ENCODE measurements around the gene BMX. TPM values are rescaled to one million over a fixed set of nuclear protein-coding genes. Genes with fewer than 3 reads are reported as not detected.

The BMX gene
- polyA plus RNA-seq, 4 donors = 1.4 to 8.6 (median 5.5) TPM

DNA sequence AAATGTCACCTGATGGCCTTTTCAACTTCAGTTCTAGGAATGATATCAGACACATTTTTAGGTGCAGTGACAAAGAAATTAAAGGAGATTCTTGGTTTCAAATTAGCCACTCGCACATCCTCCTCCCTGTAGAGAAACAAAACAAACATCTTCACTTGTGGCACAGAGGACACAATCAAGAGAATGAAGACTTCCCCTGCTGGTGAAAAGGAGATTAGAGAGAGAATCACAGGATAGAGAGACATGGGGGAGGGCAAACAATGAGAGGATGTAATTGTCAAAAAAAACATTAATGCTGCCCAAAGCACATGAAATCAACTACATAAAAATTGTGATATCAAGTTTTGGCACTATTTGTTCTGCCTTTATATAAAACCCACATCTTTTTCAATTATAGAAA is 65.6 kb downstream of the BMX start:
- no peaks in the 10 kb centered on the region for H3K9me3 ChIP-seq (ENCODE audit: control insufficient read depth in 2 of 2, insufficient read depth in 1 of 2, low read depth in 1 of 2, low read length in 1 of 2)
- 63 to 89% (median 69%) methylated on average over 1 of the region's 1 CpG for WGBS, 3 donors

DNA sequence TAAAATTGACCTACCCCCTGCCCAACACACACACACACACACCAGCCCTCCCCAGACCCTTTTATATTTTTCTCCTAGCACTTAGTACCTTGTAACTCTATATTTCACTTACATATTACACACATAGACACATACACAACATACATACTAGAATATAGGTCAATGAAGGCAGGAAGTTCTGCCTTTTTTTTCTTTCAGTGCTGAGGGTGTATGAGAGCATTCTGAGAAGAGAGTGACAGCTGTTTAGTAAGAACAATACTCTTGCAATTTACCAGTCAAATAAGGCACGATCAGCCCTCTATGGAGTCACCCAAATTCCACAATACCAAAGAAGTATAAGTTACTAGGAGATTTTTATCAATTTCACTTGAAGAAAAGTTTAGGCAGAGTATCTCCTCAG is 66.7 kb downstream of the BMX start:
- H3K4me3 ChIP-seq (ENCODE audit: low read depth in 1 of 3, low read length in 3 of 3) = no peak overlapping the region
- H3K9me3 ChIP-seq (ENCODE audit: control insufficient read depth in 2 of 2, insufficient read depth in 1 of 2, low read depth in 1 of 2, low read length in 1 of 2) = no peaks in the 10 kb centered on the region
- H3K36me3 ChIP-seq (ENCODE audit: control insufficient read depth in 3 of 3, insufficient read depth in 2 of 3, low read depth in 1 of 3, low read length in 3 of 3) = peaks cover 0 to 8% (median 3%) of the 10 kb centered on the region in 3 donors
- DNase-seq = no peak
- peaks cover 0 to 6% (median 0%) of the 10 kb centered on the region in 3 donors for H3K4me1 ChIP-seq (ENCODE audit: control insufficient read depth in 3 of 3, insufficient read depth in 2 of 3, low read depth in 1 of 3, low read length in 2 of 3)
- H3K27ac ChIP-seq (ENCODE audit: low read depth in 1 of 3, low read length in 2 of 3) = no peak overlapping the region
- no peak for FAIRE-seq
- no peaks in the 10 kb centered on the region for H3K27me3 ChIP-seq (ENCODE audit: control insufficient read depth in 3 of 3, insufficient read depth in 3 of 3, low read length in 3 of 3)
- WGBS, 3 donors = 50 to 89% (median 53%) methylated on average over 1 of the region's 1 CpG

More for the DNA sequence above, 65.6 kb downstream of the BMX start:
- FAIRE-seq = no peak
- no peaks in the 10 kb centered on the region for H3K27me3 ChIP-seq (ENCODE audit: control insufficient read depth in 3 of 3, insufficient read depth in 3 of 3, low read length in 3 of 3)
- H3K36me3 ChIP-seq (ENCODE audit: control insufficient read depth in 3 of 3, insufficient read depth in 2 of 3, low read depth in 1 of 3, low read length in 3 of 3) = peaks cover 0 to 8% (median 3%) of the 10 kb centered on the region in 3 donors
- no peak overlapping the region for H3K4me3 ChIP-seq (ENCODE audit: low read depth in 1 of 3, low read length in 3 of 3)
- no peak for DNase-seq
- H3K27ac ChIP-seq (ENCODE audit: low read depth in 1 of 3, low read length in 2 of 3) = no peak overlapping the region
- H3K4me1 ChIP-seq (ENCODE audit: control insufficient read depth in 3 of 3, insufficient read depth in 2 of 3, low read depth in 1 of 3, low read length in 2 of 3) = peaks cover 0 to 6% (median 0%) of the 10 kb centered on the region in 3 donors

DNA sequence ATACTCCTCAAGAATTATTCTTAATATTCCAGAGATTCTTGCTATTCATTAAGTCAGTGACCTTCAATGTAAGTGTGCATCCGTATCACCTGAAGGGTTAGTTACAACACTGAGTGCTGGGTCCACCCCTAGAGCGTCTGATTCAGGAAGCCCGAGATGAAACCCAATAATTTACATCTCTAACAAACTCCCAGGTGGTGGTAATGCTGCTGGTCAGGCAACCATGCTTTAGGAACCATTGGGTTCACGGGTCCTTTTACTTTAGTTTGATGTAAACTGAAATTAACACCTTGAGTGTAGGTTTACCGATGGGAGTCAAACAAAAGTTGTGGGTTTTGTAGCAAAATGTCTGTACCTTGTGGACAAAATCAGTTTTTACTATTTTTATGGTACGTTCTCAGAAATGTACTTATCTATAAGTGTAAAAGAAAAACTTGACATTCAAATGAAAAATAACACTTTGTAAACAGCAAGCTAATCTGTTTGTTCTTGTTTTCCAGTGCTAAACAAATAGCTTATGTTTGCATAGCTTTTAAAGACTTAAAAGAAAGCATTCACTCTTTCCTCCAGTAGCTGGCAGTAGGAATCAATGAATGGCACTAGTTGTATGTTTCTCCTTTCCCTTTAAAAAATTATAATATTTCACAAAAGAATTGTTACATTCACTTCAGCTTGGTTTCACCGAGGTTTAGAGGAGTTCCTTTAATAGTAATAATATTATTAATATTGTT is 67.4 kb downstream of the BMX start:
- WGBS, 3 donors = 52 to 66% (median 52%) methylated on average over 7 of the region's 7 CpGs
- Histone ChIP-seq H3K27ac (ENCODE audit: low read depth in 1 of 3, low read length in 2 of 3) (no peak overlapping the region), H3K36me3 (ENCODE audit: control insufficient read depth in 3 of 3, insufficient read depth in 2 of 3, low read depth in 1 of 3, low read length in 3 of 3) (peaks cover 0 to 8% (median 3%) of the 10 kb centered on the region in 3 donors), H3K4me3 (ENCODE audit: low read depth in 1 of 3, low read length in 3 of 3) (no peak overlapping the region), H3K27me3 (ENCODE audit: control insufficient read depth in 3 of 3, insufficient read depth in 3 of 3, low read length in 3 of 3) (no peaks in the 10 kb centered on the region), H3K4me1 (ENCODE audit: control insufficient read depth in 3 of 3, insufficient read depth in 2 of 3, low read depth in 1 of 3, low read length in 2 of 3) (peaks cover 0 to 6% (median 0%) of the 10 kb centered on the region in 3 donors), H3K9me3 (ENCODE audit: control insufficient read depth in 2 of 2, insufficient read depth in 1 of 2, low read depth in 1 of 2, low read length in 1 of 2) (no peaks in the 10 kb centered on the region)
- peak; percentile 68 for FAIRE-seq
- DNase-seq = no peak

DNA sequence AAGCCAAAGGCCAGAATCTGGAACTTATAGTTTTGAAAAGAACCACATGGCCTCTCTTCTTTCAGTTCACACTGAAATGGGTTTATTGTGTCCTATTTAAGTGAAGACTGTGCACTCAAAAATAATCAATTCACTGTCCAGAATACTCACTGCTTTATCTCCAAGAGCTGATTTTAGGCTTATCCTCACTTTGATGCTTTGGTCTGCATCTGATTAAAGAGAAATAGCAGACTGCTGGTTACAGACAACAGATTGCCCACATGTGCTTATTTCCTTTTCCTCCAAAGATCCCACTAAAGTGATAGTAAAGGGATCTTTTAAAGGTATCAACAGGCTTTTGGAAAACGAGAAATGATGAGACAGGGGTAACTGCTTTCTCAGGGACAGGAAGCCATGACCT is 69.5 kb downstream of the BMX start:
- WGBS, 3 donors = 31 to 46% (median 38%) methylated on average over 1 of the region's 1 CpG
- DNase-seq = no peak

DNA sequence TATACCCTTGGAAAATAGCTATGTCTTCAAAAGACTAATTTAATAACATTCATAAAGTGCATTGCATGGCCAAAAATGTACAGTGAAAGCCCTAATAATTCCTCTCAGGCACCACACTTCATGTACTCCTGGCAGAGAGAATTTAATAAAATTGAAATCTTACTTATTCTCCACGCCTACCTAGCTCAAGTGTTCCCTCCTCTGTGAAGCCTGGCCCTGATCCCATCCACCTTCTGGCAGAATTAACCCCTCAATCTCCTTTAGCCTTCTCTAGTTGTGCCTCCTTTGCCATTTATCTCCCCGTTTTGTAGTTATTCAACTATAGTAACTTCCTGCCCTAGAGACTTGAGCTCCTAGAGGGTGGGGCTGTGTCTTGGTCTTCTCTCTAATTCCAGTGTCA is 73.4 kb downstream of the BMX start:
- FAIRE-seq = no peak
- 42 to 66% (median 50%) methylated on average over 2 of the region's 2 CpGs for WGBS, 3 donors
- H3K9me3 ChIP-seq (ENCODE audit: control insufficient read depth in 2 of 2, insufficient read depth in 1 of 2, low read depth in 1 of 2, low read length in 1 of 2) = no peaks in the 10 kb centered on the region

More for the DNA sequence above, 69.5 kb downstream of the BMX start:
- no peak overlapping the region for H3K27ac ChIP-seq (ENCODE audit: low read depth in 1 of 3, low read length in 2 of 3)
- peaks cover 0 to 6% (median 0%) of the 10 kb centered on the region in 3 donors for H3K4me1 ChIP-seq (ENCODE audit: control insufficient read depth in 3 of 3, insufficient read depth in 2 of 3, low read depth in 1 of 3, low read length in 2 of 3)
- H3K27me3 ChIP-seq (ENCODE audit: control insufficient read depth in 3 of 3, insufficient read depth in 3 of 3, low read length in 3 of 3) = no peaks in the 10 kb centered on the region
- peaks cover 0 to 11% (median 0%) of the 10 kb centered on the region in 3 donors for H3K36me3 ChIP-seq (ENCODE audit: control insufficient read depth in 3 of 3, insufficient read depth in 2 of 3, low read depth in 1 of 3, low read length in 3 of 3)
- no peaks in the 10 kb centered on the region for H3K9me3 ChIP-seq (ENCODE audit: control insufficient read depth in 2 of 2, insufficient read depth in 1 of 2, low read depth in 1 of 2, low read length in 1 of 2)
- H3K4me3 ChIP-seq (ENCODE audit: low read depth in 1 of 3, low read length in 3 of 3) = no peak overlapping the region
- no peak for FAIRE-seq

DNA sequence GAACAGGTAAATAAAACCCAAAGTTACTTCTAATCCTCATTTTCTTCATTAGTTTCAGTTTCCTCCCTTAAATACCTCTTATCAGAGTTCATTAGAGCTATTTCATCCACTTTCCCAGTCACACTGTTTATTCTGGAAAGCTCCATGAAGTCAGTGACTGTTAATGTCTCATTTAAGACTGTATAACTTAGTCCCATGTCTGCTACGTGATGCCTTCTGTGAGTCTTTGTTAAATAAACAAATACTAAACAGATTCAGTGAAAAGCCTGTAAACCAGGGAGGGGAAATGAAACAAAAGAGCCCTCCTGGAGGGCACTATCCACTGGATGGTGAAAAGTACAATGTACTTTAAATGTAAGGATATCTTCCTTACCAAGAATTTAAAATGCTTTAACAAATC is 75.4 kb downstream of the BMX start:
- DNase-seq (no peak), FAIRE-seq (no peak)
- Histone ChIP-seq H3K4me1 (ENCODE audit: control insufficient read depth in 3 of 3, insufficient read depth in 2 of 3, low read depth in 1 of 3, low read length in 2 of 3) (peaks cover 0 to 15% (median 0%) of the 10 kb centered on the region in 3 donors), H3K27me3 (ENCODE audit: control insufficient read depth in 3 of 3, insufficient read depth in 3 of 3, low read length in 3 of 3) (no peaks in the 10 kb centered on the region), H3K4me3 (ENCODE audit: low read depth in 1 of 3, low read length in 3 of 3) (no peak overlapping the region), H3K27ac (ENCODE audit: low read depth in 1 of 3, low read length in 2 of 3) (no peak overlapping the region), H3K9me3 (ENCODE audit: control insufficient read depth in 2 of 2, insufficient read depth in 1 of 2, low read depth in 1 of 2, low read length in 1 of 2) (no peaks in the 10 kb centered on the region), H3K36me3 (ENCODE audit: control insufficient read depth in 3 of 3, insufficient read depth in 2 of 3, low read depth in 1 of 3, low read length in 3 of 3) (peaks cover 0 to 8% (median 3%) of the 10 kb centered on the region in 3 donors)
- 13 to 16% (median 15%) methylated on average over 1 of the region's 1 CpG for WGBS, 3 donors

More for the DNA sequence above, 73.4 kb downstream of the BMX start:
- H3K27ac ChIP-seq (ENCODE audit: low read depth in 1 of 3, low read length in 2 of 3) = no peak overlapping the region
- H3K27me3 ChIP-seq (ENCODE audit: control insufficient read depth in 3 of 3, insufficient read depth in 3 of 3, low read length in 3 of 3) = no peaks in the 10 kb centered on the region
- DNase-seq = no peak
- H3K4me1 ChIP-seq (ENCODE audit: control insufficient read depth in 3 of 3, insufficient read depth in 2 of 3, low read depth in 1 of 3, low read length in 2 of 3) = no peaks in the 10 kb centered on the region
- H3K36me3 ChIP-seq (ENCODE audit: control insufficient read depth in 3 of 3, insufficient read depth in 2 of 3, low read depth in 1 of 3, low read length in 3 of 3) = peaks cover 0 to 3% (median 3%) of the 10 kb centered on the region in 3 donors
- no peak overlapping the region for H3K4me3 ChIP-seq (ENCODE audit: low read depth in 1 of 3, low read length in 3 of 3)

DNA sequence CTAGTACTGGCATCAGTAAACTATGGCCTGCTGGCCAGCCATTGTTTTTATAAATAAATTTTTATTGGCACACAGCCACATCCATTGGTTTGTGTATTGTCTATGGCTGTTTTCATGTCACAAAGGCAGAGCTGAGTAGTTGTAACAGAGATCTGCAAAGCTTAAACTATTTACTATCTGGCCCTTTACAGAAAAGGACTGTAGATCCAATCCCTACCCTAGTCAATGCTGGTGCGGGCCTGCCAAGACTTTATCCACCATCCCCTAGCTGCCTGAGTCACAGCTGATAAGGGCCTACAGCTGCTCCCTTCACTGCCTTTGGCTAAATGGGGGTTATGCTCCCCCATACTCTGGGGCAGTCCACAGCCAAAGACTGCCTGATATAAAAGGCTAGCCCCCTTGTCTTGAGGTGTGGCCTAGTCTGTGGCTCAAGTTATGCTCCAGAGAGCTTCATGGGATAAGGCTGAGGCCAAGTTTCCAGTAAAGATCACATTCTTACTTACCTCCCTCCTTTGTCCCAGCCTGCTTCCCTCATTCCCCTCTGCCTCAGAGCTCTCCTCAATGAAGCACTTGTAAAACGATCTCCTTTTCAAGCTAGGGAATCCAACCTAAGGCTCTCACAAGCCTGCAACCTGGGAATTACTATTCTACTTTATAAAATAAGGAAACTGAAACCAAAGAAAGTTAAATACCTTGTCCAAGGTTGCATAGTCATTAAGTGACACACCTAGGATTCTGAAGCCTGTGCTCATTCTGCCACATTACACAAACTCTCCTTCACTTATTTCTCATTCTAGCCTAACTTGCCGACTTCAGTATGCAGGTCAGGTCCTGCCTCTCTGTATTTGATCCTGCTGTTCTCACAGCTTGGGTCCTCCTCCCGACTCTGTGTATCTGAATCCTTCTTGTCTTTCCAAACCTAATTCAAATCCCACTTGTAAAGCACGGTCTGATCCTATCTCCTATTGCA is 79.5 kb downstream of the BMX start:
- WGBS, 3 donors = 8 to 38% (median 29%) methylated on average over 5 of the region's 5 CpGs
- H3K4me1 ChIP-seq (ENCODE audit: control insufficient read depth in 3 of 3, insufficient read depth in 2 of 3, low read depth in 1 of 3, low read length in 2 of 3) = peaks cover 0 to 19% (median 0%) of the 10 kb centered on the region in 3 donors
- FAIRE-seq (peak; percentile 79), DNase-seq (peak; percentile 42 to 62)
- H3K9me3 ChIP-seq (ENCODE audit: control insufficient read depth in 2 of 2, insufficient read depth in 1 of 2, low read depth in 1 of 2, low read length in 1 of 2) = no peaks in the 10 kb centered on the region
- no peaks in the 10 kb centered on the region for H3K27me3 ChIP-seq (ENCODE audit: control insufficient read depth in 3 of 3, insufficient read depth in 3 of 3, low read length in 3 of 3)
- H3K4me3 ChIP-seq (ENCODE audit: low read depth in 1 of 3, low read length in 3 of 3) = no peak overlapping the region
- peaks cover 0 to 7% (median 3%) of the 10 kb centered on the region in 3 donors for H3K36me3 ChIP-seq (ENCODE audit: control insufficient read depth in 3 of 3, insufficient read depth in 2 of 3, low read depth in 1 of 3, low read length in 3 of 3)
- peak overlapping the region; percentile 37 to 85 (median 79) for H3K27ac ChIP-seq (ENCODE audit: low read depth in 1 of 3, low read length in 2 of 3)

DNA sequence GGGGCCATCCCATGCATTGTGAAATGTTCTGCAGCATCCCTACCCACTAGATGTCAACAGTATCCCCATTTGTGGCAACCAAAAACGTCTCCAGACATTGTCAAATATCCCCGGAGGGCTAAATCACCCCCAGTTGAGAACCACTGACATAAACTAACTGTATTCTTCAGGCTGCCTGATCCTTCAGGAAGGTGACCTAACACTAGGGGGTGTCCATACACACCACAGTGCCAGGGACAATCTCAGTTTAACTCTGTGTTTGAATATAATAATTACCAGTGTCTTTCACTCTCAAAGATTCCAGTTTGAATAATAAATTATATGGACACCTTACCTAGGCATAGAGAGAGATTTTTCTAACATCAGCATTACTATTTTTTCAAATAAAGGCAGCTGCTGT is 93.8 kb downstream of the BMX start:
- H3K27ac ChIP-seq (ENCODE audit: low read depth in 1 of 3, low read length in 2 of 3) = no peak overlapping the region
- 31 to 45% (median 45%) methylated on average over 2 of the region's 2 CpGs for WGBS, 3 donors
- peaks cover 0 to 5% (median 2%) of the 10 kb centered on the region in 3 donors for H3K36me3 ChIP-seq (ENCODE audit: control insufficient read depth in 3 of 3, insufficient read depth in 2 of 3, low read depth in 1 of 3, low read length in 3 of 3)
- H3K4me1 ChIP-seq (ENCODE audit: control insufficient read depth in 3 of 3, insufficient read depth in 2 of 3, low read depth in 1 of 3, low read length in 2 of 3) = no peaks in the 10 kb centered on the region
- no peaks in the 10 kb centered on the region for H3K9me3 ChIP-seq (ENCODE audit: control insufficient read depth in 2 of 2, insufficient read depth in 1 of 2, low read depth in 1 of 2, low read length in 1 of 2)
- no peaks in the 10 kb centered on the region for H3K27me3 ChIP-seq (ENCODE audit: control insufficient read depth in 3 of 3, insufficient read depth in 3 of 3, low read length in 3 of 3)
- FAIRE-seq (no peak), DNase-seq (no peak)
- no peak overlapping the region for H3K4me3 ChIP-seq (ENCODE audit: low read depth in 1 of 3, low read length in 3 of 3)
